VCaP (cell line): ENCODE results near the gene AATK.
A peak's percentile ranks its signal among the peaks of the same experiment; 100 is the strongest.

Experiments used
- H3K27ac ChIP-seq: fragments of 450-650 bp; 2 replicates; pipeline ENCODE4 v1.5.1; 2017
- CTCF ChIP-seq: fragments of 450-650 bp; conservative IDR thresholded peaks from 2 replicates; pipeline ENCODE4 v1.5.1; 2017; ENCODE audit warnings: mild to moderate bottlenecking, moderate library complexity

Gene AATK

DNA sequence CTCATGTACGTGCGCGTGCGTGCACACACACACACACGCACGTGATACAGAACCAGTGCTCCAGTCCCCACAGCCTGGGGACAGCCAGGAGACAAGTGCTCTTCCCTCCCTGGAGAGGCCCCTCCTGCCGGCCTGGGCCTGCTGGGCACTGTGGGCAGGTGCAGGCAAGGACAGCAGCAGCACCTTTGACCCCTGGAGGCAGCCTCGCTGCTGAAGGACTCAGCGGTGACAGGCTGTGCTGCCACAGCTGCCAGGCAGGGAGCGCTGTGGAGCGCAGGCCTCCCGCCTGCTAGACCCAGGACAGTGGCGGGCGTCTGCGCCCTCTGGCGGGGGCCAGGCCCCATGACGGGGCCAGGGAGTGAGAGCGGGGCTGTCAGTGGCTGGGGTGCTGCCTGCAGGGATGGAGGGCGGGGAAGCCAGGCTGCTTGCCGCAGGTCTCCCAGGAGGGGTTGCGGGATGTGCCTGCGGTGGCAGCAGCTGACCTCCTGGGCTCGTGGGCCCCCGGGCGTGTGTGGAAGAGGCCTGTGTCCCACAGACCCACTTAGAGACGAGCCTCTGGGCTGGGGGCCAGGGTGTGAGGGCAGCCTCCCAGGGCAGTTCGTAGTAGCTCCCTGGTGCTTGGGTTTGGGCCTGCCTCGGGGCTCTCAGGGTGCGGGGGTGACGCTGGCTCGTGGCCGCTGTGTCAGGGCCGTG, 64.3 kb downstream of the AATK start:
- peak overlapping the region; percentile 36; the same call in 1 of the 2 replicates for H3K27ac ChIP-seq
- TF ChIP-seq CTCF = peak; percentile 99

- H3K27ac ChIP-seq = peak overlapping the region; percentile 36; the same call in 1 of the 2 replicates
- TF ChIP-seq CTCF = no peak
Observed at GRCh38 chr17:81100668-81101067, 65.4 kb downstream of the AATK start.

DNA sequence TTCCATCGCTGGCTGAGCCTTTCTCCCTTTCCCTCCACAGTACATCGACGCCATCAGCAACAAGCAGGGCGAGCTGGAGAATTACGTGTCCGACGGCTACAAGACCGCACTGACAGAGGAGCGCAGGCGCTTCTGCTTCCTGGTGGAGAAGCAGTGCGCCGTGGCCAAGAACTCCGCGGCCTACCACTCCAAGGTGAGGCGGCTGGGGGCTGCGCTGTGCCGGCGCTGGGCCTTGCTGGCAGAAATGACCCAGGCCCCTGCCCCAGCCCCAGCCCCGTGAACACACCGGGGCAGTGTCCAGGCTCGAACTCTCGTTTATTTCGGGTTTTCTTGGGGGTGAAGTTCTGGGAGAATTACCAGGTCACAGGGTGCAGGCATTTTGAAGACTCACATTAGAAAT, 66.1 kb downstream of the AATK start:
- TF ChIP-seq CTCF = no peak
- H3K27ac ChIP-seq = 0 out of 2 replicates have a peak overlapping the region, but pooled peaks have one; percentile 36

- TF ChIP-seq CTCF = no peak
- peak overlapping the region; percentile 29 for H3K27ac ChIP-seq
Observed at GRCh38 chr17:81097943-81098308, 68.1 kb downstream of the AATK start.

DNA sequence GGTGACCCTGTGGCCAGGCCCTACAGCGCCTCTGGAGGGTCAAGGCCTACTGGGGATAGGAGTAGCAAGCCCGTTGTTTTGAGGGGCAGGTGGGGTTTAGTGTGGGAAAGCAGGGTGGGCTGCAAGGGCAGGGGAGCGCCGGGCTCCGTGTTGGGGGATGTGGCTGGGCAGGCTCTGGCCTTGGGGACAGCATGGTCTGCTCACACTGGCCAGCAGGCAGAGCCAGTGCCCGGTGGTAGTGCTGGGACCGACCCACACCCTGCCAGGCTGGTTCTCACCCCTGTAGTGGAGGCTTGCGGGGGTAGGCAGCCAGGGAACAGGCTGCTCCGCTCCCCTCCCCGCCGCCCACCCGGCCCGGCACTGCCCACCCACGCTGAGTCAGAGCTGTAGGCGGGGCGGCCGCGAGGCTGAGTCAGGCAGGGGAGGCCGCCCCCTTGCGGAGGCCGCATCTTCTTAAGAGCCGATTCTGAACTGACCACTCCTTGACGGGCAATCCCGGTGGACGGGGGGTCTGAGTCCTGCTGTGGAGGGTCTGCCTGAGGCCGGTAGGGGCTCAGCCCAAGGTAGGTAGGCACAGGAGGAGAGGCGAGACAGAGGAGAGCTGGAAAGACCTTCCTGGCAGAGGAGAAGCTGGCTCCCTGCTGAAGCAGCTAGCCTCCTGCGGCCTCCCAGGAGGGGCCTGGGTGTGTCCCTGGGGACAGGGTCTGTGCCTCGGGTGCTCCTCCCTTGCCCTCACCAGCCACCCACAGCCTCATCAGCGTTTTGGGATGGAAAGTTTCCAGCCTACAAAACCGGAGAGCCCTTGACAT, 68.7 kb downstream of the AATK start:
- TF ChIP-seq CTCF = no peak
- peak overlapping the region; percentile 29 for H3K27ac ChIP-seq

DNA sequence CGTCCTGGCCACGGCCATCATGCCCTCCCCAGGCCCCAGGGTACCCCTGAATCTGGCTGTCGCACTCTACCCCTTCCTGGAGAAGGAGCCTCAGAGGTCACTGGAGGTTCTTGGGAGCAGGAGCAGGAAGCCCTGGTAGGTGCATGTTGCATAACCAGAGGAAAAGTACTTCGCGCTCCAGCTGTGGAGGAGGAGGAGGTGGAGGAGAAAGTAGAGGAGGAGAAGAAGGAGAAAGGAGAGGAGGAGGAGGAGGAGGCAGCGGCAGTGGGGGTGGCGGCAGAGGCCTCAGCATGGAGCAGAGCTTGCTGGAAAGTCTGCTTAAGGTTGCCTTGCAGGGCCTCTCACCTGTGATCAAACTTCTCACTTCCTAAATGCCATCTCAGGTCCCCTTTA, 69.3 kb downstream of the AATK start:
- H3K27ac ChIP-seq = peak overlapping the region; percentile 29
- TF ChIP-seq CTCF = no peak

GRCh38 chr17:81095383-81095762, 70.6 kb downstream of the AATK start:
- 0 out of 2 replicates have a peak overlapping the region, but pooled peaks have one; percentile 4 for H3K27ac ChIP-seq

More at GRCh38 chr17:81095383-81095762, 70.6 kb downstream of the AATK start:
- TF ChIP-seq CTCF = no peak
